Measurements from ENCODE around the gene ADAM19.
A peak's percentile ranks its signal among the peaks of the same experiment; 100 is the strongest.

Gene ADAM19

GRCh38 chr5:157469073-157469472 is 106.5 kb downstream of the ADAM19 start:
- no peak for DNase-seq

GRCh38 chr5:157468293-157468965 is 107.1 kb downstream of the ADAM19 start:
- no peak for DNase-seq

GRCh38 chr5:157464519-157465171 is 110.9 kb downstream of the ADAM19 start:
- peak in 2 of 58 donors; percentile 12 to 37 for DNase-seq

- no peak for DNase-seq
Measured at GRCh38 chr5:157463621-157464518, 111.7 kb downstream of the ADAM19 start.

- no peak for DNase-seq
Measured at GRCh38 chr5:157463081-157463480, 112.5 kb downstream of the ADAM19 start.

GRCh38 chr5:157460921-157461792 is 114.4 kb downstream of the ADAM19 start:
- no peak for DNase-seq

- DNase-seq = peak in 23 of 58 donors; percentile 14 to 66 (median 36)
Measured at GRCh38 chr5:157459715-157460599, 115.6 kb downstream of the ADAM19 start, which contains the start of gene NIPAL4. NIPAL4 (plus strand) TSS chr5:157460213; CDS start chr5:157460321, 108 bp downstream.

- no peak for DNase-seq
Measured at GRCh38 chr5:157458835-157459234, 116.7 kb downstream of the ADAM19 start.

- DNase-seq = no peak
Measured at GRCh38 chr5:157457391-157457790, 118.2 kb downstream of the ADAM19 start.

GRCh38 chr5:157456301-157456700 is 119.3 kb downstream of the ADAM19 start:
- peak in 51 of 58 donors; percentile 16 to 95 (median 77) for DNase-seq

GRCh38 chr5:157455057-157455456 is 120.5 kb downstream of the ADAM19 start:
- no peak for DNase-seq

- no peak for DNase-seq
Measured at GRCh38 chr5:157454273-157454672, 121.3 kb downstream of the ADAM19 start.

GRCh38 chr5:157451806-157452205 is 123.8 kb downstream of the ADAM19 start:
- DNase-seq = no peak

- DNase-seq = no peak
Measured at GRCh38 chr5:157450024-157450423, 125.6 kb downstream of the ADAM19 start.

- peak in 25 of 58 donors; percentile 10 to 73 (median 30) for DNase-seq
Measured at GRCh38 chr5:157449011-157449723, 126.4 kb downstream of the ADAM19 start.

- DNase-seq = no peak
Measured at GRCh38 chr5:157447201-157447637, 128.4 kb downstream of the ADAM19 start.

- DNase-seq = no peak
Measured at GRCh38 chr5:157446412-157446935, 129.1 kb downstream of the ADAM19 start.

- DNase-seq = no peak
Measured at GRCh38 chr5:157445745-157446411, 129.7 kb downstream of the ADAM19 start.
